Hepatocyte (in vitro differentiated cells): Measurements from ENCODE around the gene GAS2.

Experiments
- CTCF ChIP-seq: fragments of 200-600 bp; sonication (generic); IDR thresholded peaks from 2 replicates; pipeline ENCODE4 v1.5.1; 2016; ENCODE audit warnings: antibody characterized with exemption, mild to moderate bottlenecking; ENCODE audit not compliant: poor library complexity
- EZH2 ChIP-seq: fragments of 200-600 bp; sonication (generic); IDR thresholded peaks from 2 replicates; pipeline ENCODE4 v1.6.1; 2016; ENCODE audit warnings: antibody characterized with exemption, mild to moderate bottlenecking, borderline replicate concordance
- EZH2phosphoT487 ChIP-seq: fragments of 200-600 bp; sonication (generic); IDR thresholded peaks from one replicate; pipeline ENCODE4 v1.6.1; 2018; ENCODE audit warnings: antibody characterized with exemption, mild to moderate bottlenecking, low read depth, moderate library complexity; ENCODE audit not compliant: unreplicated experiment, severe bottlenecking

GRCh38 chr11:22807391-22807790 is 141.0 kb downstream of the GAS2 start:
- TF ChIP-seq CTCF: no peak
- TF ChIP-seq EZH2: no peak
- TF ChIP-seq EZH2phosphoT487: no peak
